ES-I3 (cell line): Measurements from ENCODE around the gene MYB.

ENCODE experiments used
- H3K36me3 ChIP-seq: 2 replicates; pipeline ENCODE4 v1.6.1; 2013; ENCODE audit warnings: mild to moderate bottlenecking, low read length, control low read depth, moderate library complexity; ENCODE audit not compliant: insufficient read depth
- H3K4me1 ChIP-seq: 2 replicates; pipeline ENCODE4 v1.6.1; 2013; ENCODE audit warnings: mild to moderate bottlenecking, control low read depth, low read length; ENCODE audit not compliant: insufficient read depth
- H3K9ac ChIP-seq: 2 replicates; pipeline ENCODE4 v1.6.1; 2013; ENCODE audit warnings: low read depth, mild to moderate bottlenecking, low read length, moderate library complexity
- H3K9me3 ChIP-seq: 2 replicates; pipeline ENCODE4 v1.6.1; 2013; ENCODE audit warnings: mild to moderate bottlenecking, low read length, moderate library complexity; ENCODE audit not compliant: control insufficient read depth, insufficient read depth

The MYB gene

DNA sequence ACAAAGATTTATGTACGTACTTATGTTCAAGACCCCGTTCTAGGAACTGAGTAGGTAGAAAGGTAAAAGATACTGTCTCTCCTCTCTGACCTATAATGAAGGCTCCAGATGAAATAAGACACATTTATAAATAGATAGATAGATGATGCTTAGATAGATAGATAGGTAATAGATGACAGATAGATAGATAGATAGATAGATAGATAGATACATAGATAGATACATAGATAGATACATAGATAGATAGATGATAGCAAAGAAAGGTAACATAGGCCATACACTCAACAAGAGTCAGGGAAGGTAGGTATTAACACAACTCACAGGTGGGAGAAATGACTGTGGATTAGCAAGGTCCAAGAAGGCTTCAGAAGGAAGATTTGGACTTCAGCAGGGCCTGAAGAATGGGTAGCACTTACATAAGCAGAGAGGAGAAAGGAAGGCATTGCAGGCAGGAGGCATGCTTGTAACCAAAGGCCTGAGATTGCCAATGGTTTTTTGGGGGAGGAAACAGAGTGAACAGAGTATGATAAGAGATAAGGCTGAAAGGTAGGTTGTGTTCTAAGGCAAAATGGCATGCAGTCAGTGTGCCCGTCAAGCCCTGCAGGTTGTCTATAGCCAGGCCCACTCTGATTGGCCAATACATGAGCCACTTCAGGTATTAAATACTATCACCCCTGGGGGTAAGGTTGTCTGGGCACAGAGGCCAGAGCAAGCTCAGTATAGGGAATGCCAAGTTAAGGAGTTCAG is 7.7 kb upstream of the MYB start:
- Histone ChIP-seq H3K36me3 (no peaks in the 10 kb centered on the region), H3K9me3 (no peaks in the 10 kb centered on the region; the same call in 1 of the 2 replicates), H3K9ac (no peak overlapping the region), H3K4me1 (no peaks in the 10 kb centered on the region)

DNA sequence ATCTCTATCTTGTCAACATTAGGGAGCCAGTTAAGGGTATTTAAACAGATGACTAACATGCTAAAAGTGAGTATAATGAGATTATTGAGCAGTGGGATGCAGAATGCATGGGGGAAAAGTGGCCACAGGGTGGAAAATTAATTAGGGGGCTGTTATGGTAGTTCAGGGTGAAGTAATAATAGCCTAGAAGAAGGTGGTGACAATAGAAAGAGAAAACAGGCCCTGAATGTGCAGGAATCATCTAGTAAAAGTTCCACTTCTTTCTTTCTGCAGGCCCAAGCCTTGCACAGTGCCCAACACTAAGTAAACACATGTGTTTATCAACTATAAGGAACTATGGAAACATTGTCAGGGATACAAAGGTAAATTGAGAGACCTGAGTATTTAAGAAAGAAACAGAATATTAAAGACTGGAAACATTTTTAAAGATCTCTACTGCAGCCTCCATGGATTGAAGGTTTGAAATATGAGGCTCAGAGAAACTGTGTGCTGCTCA is 7.1 kb upstream of the MYB start:
- Histone ChIP-seq H3K4me1 (no peaks in the 10 kb centered on the region), H3K9ac (no peak overlapping the region), H3K36me3 (no peaks in the 10 kb centered on the region), H3K9me3 (no peaks in the 10 kb centered on the region; the same call in 1 of the 2 replicates)

DNA sequence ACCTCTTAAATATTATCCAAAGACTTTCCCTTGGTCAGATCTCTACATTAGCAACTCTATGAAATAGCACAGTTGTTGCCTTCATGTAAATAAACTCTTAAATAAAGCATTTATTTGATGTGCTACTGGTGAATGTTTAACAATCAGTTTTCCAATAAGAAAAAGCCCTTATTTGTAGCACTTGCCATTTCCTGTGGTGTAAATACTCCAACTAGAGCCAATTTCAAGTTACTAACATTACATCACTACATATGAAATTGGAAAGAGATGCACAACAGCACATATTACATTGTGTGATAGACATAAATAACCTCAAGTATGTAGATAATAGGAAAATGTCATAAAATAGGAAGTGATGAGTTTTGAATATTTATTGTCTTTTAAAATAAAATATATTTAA is 5.0 kb upstream of the MYB start:
- no peaks in the 10 kb centered on the region for H3K36me3 ChIP-seq
- no peaks in the 10 kb centered on the region for H3K4me1 ChIP-seq
- H3K9me3 ChIP-seq: no peaks in the 10 kb centered on the region
- H3K9ac ChIP-seq: no peak overlapping the region

DNA sequence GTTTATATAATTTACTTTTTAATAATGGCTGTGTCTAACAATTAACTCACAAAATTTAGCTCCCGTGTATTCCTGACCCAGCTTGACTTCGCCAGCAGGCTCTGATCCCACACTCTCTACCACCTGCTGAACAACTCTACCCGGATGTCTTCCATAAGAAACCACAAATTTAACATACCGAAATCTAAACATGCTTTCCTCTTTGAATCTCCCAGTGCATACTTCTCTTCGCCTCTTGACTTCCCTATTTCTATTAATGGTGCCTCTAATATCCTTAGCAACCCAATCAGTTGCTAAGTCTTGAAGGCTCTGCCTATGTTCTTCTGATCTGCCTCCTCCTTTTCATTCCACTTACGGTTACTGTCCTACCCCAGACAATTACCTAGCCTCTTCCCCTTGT is 4.6 kb upstream of the MYB start:
- Histone ChIP-seq H3K4me1 (no peaks in the 10 kb centered on the region), H3K36me3 (no peaks in the 10 kb centered on the region), H3K9me3 (no peaks in the 10 kb centered on the region), H3K9ac (no peak overlapping the region)

DNA sequence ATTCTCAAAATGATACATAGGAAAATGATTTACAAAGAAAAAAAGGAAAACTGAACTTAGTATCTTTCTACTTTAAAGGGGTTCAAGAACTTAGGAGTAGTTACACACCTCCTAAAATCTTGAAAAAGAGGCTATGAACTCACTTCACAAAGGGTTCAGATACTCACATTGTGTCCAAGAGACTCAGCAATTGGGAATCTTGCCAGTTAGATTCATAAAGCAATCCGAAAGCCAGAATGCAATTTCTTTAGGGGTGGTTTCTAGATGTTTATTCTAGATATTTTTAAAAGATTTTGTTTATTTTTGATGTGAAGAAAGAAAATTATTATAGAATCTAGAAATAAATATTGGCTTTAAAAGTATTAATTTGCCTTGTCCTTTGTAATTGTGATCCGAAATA is 1.7 kb upstream of the MYB start:
- H3K9ac ChIP-seq: no peak overlapping the region

DNA sequence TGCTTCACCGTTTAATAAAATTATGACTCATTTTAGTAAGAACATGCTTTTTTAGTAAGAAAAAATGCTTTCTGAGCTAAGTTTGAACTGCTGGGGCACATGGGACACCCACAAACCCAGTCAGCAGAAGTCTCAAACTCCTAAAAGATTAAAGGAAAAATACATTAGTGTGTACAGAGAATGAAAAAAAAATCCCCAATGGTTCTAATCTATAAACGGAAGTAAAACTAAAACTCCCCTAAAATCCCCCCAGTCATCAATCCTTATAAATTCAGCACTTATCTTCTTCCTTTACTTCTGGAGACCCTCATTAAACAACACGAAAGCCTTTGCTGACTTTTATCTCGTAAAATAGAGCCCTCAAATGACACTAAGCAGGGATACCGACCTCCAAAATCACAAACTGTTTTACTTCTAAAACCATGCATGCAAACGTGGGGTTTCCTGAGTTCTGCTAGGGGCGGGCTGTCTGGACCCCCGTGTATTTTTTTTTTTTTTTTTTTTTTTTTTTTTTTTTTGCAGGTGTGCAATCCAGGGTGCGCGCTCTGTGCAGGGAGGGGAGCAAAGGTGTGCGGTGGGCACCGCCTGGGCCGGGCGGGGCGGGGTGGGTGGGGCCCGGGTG is 1.1 kb upstream of the MYB start:
- H3K9ac ChIP-seq: peak overlapping the region; percentile 89

More for the DNA sequence above, 1.7 kb upstream of the MYB start:
- Histone ChIP-seq H3K9me3 (no peaks in the 10 kb centered on the region), H3K36me3 (no peaks in the 10 kb centered on the region), H3K4me1 (no peaks in the 10 kb centered on the region)

DNA sequence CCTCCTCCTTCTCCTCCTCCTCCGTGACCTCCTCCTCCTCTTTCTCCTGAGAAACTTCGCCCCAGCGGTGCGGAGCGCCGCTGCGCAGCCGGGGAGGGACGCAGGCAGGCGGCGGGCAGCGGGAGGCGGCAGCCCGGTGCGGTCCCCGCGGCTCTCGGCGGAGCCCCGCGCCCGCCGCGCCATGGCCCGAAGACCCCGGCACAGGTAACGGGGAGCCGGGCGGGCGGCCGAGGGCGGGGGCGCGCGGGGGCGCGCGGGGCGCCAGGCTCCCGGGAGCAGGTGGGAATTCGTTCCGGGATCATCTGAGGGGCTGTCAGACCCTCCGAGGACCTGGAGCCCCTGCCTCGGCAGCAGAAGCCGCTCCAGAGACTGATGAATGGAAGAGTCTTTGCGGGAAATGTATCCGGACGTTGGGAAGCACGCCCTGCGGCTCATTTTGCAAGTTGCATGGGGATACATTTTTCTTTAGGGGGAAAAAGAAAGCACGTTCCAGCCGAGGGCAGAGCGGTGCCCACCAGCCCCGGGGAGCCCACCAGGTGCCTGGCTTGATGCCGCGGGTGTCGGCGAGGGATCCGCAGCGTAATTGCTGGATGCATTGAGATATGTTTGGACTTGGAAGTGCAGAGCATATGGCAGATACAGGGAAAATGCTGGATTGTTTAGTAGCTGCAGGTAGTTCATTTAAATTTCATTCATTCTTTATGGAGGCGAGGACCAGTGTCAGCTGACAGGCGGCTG is 394 bp downstream of the MYB start:
- Histone ChIP-seq H3K4me1 (no peaks in the 10 kb centered on the region), H3K9me3 (no peaks in the 10 kb centered on the region), H3K36me3 (no peaks in the 10 kb centered on the region), H3K9ac (peak overlapping the region; percentile 89)

More for the DNA sequence above, 1.1 kb upstream of the MYB start:
- Histone ChIP-seq H3K4me1 (no peaks in the 10 kb centered on the region), H3K9me3 (no peaks in the 10 kb centered on the region), H3K36me3 (no peaks in the 10 kb centered on the region)

DNA sequence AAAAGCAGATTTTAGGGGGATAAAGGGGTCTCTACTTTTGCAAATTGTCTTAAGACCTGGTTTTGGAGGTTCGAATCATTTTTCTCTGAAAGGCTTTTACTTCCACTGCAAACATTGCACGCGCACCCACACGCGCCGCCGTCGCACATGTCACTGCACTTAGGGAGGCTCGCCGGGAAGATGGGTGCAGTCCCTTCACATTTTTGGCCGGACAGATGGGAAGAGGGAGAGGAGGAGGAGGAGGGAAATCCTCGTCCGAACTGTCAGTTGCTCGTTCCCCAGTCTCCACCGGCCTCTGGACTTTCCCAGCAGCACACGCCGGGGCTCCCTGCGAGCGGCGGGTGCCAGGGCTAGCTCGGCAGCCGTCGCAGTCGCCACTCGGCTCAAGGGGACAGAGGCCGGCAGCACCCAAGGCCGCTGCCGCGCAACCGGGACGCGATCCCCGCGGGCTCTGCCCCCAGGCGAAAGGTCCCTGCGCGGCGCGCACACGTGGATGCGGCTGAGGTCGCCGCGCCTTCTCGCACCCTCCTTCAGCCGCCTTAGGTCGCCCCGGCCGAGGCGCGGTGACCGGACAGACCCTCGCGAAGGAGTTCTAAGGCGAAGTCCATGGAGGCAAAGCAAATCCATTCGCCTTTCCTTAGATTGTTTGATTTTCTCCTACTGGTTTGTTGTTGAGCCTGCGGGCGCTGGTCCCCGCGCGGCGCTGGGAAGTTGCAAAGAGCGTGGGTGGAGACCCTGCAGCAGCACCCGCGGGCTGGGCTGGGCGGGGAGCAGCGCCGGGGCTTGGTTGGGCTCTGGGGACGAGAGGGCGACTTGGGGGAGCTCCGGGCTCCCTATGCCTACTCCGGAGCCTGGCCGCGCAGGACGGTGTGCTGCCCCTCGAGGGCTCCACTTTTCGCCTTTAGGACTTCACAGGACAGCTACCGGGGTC is 1.2 kb downstream of the MYB start:
- no peaks in the 10 kb centered on the region for H3K4me1 ChIP-seq
- peak overlapping the region; percentile 89 for H3K9ac ChIP-seq
- H3K36me3 ChIP-seq: no peaks in the 10 kb centered on the region
- H3K9me3 ChIP-seq: no peaks in the 10 kb centered on the region

DNA sequence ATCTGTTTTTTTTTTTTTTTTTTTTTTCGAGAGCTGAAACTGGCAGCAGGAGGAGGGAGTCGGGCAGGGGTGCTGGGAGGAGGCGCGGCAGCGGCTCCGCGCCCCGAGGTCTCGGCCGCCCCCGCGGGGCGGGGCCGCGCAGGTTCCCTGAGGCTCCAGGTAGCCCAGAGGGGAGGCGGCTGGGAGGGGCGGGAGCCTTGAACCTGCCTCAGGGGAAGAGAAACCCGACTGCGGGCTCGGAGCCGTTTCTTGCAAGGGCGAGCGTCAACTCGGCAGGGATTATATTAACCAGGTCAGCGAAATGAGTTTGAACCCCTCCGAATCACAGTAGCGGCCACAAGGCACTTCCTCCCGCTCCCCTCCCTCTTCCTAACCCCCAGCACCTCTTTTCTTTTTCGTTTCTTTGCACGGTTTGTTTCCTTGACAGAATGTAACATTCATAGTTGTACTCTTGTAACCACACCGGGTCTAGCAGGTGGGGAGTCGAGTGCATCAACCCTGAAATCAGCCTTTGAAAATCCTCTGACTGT is 2.0 kb downstream of the MYB start:
- Histone ChIP-seq H3K9me3 (no peaks in the 10 kb centered on the region), H3K36me3 (no peaks in the 10 kb centered on the region), H3K4me1 (no peaks in the 10 kb centered on the region), H3K9ac (peak overlapping the region; percentile 89)

DNA sequence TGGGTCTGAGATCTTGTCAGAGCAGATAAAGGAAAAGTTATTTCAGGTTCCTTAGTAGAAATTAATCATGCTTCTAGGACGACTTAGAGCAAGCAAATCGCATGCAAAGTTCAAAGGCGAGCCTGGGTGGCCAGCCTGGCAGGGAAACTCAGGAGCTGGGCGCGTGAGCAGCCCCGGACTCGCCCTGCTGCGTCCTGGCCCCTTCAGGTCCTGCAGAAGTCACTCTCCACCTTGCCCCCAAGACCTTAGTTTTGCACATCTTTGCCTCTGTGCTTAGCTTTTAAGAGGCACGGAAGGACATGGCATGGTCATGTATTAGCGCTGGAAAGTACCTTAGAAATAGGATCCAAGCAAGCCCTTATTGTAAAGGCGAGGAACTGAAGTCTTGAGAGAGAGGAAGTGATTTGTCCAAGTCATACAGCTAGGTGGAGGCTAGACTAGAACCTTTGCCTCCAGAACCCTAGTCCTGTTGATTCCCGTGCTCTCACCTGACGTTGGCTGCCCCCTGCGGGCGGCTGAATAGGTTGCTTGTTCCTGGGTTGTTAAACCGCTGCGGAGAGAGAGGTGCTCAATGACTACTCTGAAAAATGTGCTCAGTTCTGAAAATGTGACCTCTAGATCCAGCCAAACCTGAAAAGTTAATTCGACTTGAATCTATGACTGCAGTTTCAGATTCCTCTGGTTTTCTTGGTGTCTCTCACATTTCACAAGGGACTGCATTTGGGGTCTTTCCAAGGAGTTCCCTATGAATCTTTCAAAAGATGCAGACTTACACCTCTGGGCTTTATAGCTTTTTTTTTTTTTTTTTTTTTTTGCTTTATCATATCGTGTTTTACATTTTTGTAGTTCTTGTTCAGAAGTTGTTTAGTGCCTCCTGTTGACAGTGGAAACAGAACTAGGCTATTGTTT is 2.7 kb downstream of the MYB start:
- Histone ChIP-seq H3K36me3 (no peaks in the 10 kb centered on the region), H3K4me1 (no peaks in the 10 kb centered on the region), H3K9ac (peak overlapping the region; percentile 89), H3K9me3 (no peaks in the 10 kb centered on the region)

DNA sequence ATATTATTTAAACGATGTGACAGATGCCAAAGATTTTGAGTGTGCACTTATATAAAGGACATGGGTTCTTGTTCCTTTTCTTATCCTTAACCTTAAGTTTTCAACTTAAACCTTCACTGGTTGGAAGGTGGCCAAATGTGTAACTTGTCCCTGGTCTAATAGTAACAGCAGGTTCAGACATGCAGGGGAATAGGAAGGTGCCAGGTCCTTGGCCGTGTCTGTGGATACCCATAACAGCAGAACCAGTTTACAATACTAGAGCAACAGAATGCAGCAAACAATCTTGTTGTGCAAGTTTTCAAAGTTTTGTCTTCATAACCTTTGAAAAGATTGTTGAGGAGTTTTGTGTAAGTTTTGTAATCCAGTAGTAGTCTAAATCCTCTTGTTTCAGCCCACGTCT is 4.4 kb downstream of the MYB start:
- H3K9me3 ChIP-seq: no peaks in the 10 kb centered on the region
- no peaks in the 10 kb centered on the region for H3K36me3 ChIP-seq
- no peaks in the 10 kb centered on the region for H3K4me1 ChIP-seq
- H3K9ac ChIP-seq: no peak overlapping the region

DNA sequence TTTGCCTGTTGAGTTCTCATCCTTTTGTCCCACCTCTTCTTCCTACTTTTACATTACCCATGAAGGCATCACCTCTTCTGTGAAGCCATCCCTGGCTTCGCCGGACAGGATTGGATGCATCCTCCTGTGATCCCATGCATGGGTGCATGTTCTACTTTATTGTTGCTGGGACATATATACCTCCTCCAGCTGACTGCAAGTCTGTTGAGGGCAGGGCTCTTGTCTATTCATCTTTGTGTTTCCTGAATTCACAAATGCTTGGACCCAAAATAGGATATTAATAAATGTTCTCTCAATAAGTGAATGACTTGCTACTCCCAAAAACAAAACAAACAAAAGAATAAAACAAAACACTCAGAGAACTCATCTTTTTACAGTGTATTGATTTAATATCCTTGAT is 5.1 kb downstream of the MYB start:
- Histone ChIP-seq H3K9ac (no peak overlapping the region), H3K9me3 (no peaks in the 10 kb centered on the region), H3K36me3 (no peaks in the 10 kb centered on the region), H3K4me1 (no peaks in the 10 kb centered on the region)

DNA sequence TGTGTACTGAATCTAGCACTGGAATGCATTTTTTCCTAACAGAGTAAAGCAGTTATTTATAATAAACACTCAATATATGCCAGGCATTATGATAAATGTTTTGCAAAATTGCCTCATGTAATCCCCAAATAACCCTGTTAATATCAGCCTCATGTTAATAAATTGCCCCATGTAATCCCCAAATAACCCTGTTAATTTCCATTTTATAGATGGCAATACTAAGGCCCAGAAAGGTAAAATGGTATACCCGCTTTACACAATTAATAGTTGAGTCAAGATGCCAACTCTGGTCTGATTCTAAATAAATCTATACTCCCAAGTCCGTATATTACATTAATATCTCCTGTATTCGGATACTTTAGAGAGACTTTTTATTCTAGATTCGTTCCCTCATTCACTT is 6.3 kb downstream of the MYB start:
- no peaks in the 10 kb centered on the region for H3K9me3 ChIP-seq
- H3K4me1 ChIP-seq: no peaks in the 10 kb centered on the region
- H3K9ac ChIP-seq: no peak overlapping the region
- H3K36me3 ChIP-seq: no peaks in the 10 kb centered on the region
